ENCODE data around the gene NDC80.

The NDC80 gene

GRCh38 chr18:2559249-2559648 lies 12.1 kb upstream of the NDC80 start:
- FAIRE-seq = no peak

GRCh38 chr18:2564373-2564772 lies 7.0 kb upstream of the NDC80 start:
- no peak for FAIRE-seq

- no peak for FAIRE-seq
Observed at GRCh38 chr18:2568129-2568528, 3.2 kb upstream of the NDC80 start.

DNA sequence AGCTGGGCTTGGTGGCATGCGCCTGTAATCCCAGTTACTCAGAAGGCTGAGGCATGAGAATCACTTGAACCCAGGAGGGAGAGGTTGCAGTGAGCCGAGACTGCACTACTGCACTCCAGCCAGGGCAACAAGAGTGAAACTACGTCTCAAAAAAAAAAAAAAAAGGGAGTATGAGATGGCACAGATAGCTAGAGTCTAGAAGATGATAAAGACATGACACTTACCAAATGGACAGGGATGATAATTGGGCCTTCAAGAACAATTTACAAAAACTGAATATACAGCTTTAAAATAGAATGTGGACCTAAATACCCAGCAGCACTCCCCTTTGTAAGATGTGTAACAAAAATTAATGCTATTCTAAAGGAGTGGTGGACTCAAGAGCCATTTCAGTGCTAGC lies 2.8 kb upstream of the NDC80 start:
- no peak for FAIRE-seq

GRCh38 chr18:2569338-2570207 lies 1.8 kb upstream of the NDC80 start:
- no peak for FAIRE-seq

- no peak for FAIRE-seq
Observed at GRCh38 chr18:2570772-2571199, 571 bp upstream of the NDC80 start.

GRCh38 chr18:2572171-2572569 lies 813 bp downstream of the NDC80 start:
- no peak for FAIRE-seq

DNA sequence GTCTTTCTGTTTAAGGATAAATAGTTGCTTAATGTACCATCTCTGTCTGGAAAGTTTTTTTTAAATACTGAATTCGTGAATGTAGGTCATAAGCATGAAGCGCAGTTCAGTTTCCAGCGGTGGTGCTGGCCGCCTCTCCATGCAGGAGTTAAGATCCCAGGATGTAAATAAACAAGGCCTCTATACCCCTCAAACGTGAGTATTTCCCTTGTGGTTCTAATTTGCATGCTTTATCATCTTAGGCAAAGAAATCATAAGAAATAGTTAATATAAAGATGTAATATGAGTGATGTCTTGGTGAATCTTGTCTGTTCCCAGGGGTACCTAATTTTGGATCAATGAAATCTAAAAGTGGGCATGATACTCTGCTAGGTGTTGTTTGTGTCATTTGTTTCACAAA lies 1.5 kb downstream of the NDC80 start:
- FAIRE-seq = no peak

GRCh38 chr18:2573408-2573807 lies 2.1 kb downstream of the NDC80 start:
- no peak for FAIRE-seq

DNA sequence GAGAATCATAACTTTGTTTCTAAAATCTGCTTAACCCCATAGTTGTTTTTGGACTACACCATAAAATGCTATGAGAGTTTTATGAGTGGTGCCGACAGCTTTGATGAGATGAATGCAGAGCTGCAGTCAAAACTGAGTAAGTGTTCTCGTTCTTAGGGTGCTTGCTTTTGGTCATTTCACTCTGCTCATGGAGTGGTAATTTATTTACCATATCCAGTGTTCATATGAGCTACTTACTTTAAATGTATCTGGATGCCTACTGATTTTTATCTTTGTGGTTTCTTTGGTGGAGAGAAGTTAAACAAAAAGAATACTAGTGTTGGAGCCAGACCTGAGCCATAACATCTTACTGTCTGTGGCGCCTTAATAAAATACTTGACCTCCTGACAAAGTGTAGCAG lies 16.4 kb downstream of the NDC80 start:
- no peak for FAIRE-seq

DNA sequence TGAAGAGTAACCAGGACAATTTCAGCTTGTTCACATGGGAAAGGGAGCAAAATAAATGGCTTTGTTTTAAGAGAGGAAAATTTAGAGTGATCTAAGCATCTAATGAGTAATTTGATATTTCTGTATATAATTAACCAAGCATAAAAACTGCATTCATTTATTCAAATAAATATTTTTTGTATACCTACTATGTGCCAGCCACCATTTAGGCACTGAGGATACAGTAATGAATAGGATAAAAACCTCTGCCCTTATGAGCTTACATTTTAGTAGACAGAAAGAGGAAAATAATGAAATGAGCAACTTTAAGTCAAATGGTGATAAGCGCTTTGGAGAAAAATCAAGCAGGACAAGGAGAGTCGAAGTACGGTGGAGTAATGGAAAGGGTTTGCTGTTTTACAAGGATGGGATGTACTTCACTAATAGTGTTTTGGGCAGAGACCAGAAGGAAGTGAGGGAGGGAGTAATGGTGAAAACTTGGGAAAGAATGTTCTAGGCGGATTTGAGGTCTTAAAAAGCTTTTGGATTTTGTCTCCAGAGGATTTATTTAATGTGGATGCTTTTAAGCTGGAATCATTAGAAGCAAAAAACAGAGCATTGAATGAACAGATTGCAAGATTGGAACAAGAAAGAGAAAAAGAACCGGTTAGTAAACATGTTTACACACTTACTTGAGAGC lies 17.4 kb downstream of the NDC80 start:
- no peak for FAIRE-seq

GRCh38 chr18:2589345-2590068 lies 18.1 kb downstream of the NDC80 start:
- peak; percentile 59 for FAIRE-seq

DNA sequence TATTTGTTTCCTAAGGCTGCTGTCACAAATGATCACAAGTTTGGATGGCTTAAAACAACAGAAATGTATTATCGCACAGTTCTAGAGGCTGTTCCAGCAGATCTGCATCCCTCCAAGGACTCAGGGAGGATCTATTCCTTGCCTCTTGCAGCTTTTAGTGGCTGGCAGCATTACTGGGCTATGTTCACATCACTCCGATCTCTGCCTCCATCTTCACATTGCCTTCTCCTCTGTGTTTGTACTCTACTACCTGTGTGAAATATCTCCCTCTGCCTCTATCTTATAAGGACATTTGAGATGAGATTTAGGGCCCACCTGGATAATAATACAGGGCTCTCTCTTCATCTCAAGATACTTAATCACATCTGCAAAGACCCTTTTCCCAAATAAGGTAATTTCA lies 18.9 kb downstream of the NDC80 start:
- FAIRE-seq = no peak

- no peak for FAIRE-seq
Observed at GRCh38 chr18:2597639-2598038, 26.3 kb downstream of the NDC80 start.

DNA sequence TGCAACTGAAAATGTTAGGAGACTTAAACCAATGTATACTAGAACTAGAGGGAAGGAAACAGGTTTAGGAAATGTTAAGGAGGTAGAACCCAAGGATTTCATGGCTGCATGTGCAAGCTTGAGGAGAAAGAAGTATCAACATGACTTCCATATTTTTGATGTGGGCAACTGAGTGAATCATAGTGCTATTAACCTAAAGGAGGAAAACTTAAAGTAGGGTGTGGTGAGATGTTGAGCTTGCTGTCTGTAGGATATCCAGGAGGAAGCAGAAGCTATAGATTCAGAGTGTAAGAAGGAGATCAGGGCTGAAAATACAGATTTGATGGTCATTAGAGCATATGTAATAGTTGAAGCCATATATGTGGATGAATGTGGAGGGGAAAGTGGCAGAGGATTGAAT lies 31.5 kb downstream of the NDC80 start:
- FAIRE-seq = no peak

DNA sequence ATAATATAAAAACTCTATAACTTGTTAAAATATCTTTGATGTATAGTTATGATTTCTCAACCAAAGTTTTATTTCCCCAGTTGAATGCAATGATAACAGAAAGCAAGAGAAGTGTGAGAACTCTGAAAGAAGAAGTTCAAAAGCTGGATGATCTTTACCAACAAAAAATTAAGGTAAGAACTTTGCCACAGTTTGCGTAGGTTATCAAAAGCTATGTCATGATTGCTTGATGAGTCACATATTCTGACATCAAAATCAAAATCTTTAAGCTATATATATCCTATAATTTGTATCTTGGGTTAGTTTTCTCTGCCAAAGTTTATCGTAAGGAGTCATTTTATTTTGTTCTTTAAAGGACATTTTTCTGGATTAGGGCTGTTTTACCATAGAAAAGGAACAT lies 35.0 kb downstream of the NDC80 start:
- no peak for FAIRE-seq

GRCh38 chr18:2609604-2610003 lies 38.2 kb downstream of the NDC80 start:
- no peak for FAIRE-seq

DNA sequence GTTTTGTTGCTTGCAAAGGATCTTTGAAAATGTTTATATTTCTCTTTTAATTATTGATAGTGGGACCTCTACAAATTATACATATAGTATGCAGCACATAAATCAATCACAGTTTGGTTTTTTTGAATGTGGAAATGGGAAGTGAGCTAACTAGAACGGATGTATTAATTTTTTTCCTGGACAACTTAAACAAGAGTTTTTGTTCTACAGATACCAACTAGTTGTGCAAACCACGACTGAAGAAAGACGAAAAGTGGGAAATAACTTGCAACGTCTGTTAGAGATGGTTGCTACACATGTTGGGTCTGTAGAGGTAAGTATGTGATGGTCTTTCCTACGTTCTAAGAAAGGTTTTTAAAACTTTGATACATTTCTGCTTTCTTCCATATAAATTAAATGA lies 39.2 kb downstream of the NDC80 start:
- FAIRE-seq = no peak

DNA sequence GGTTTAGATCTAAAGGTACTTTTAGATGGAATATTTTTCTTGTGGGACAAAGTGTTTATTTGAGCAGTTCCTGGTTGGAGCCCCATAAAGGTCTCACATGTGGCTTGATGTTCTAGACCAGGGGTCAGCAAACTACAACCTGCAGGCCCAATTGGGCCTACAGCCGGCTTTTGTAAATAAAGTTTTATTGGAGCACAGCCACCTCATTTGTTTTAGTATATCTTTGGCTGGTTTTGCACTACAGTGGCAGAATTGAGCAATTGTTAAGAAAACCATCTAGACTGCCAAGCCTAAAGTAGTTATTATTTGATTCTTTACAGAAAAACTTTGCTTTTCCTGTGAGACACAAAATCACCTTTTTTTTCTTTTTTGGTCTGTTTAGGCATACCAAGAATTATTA lies 41.6 kb downstream of the NDC80 start:
- FAIRE-seq = no peak

DNA sequence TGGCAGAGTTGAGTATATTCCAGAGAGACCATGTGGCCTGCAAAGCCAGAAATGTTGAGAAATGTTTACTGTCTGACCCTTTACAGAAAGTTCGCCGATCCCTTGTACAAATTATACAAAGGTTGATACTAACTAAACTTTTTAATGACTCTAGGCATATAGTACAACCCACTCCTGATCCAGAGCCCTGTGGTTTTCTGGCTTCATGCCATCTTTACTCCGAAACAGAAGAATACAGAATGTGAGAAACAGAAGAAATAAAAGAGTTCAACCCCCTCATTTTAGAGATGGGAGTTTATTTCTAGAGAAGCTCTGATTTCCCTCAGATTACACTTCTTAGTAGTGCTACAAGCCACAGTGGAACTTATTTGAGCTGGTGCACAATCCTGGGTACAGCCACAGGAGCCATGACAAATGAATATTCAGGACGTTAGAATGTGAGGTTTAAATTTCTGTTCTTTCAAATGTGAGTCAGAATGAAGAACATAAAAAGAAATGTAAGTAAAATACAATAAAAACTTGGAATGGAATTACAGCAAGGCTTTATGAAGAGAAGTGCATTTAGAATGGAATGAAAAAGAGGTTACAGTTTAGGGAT lies 46.1 kb downstream of the NDC80 start:
- no peak for FAIRE-seq

GRCh38 chr18:2618009-2618408 lies 46.7 kb downstream of the NDC80 start:
- no peak for FAIRE-seq

DNA sequence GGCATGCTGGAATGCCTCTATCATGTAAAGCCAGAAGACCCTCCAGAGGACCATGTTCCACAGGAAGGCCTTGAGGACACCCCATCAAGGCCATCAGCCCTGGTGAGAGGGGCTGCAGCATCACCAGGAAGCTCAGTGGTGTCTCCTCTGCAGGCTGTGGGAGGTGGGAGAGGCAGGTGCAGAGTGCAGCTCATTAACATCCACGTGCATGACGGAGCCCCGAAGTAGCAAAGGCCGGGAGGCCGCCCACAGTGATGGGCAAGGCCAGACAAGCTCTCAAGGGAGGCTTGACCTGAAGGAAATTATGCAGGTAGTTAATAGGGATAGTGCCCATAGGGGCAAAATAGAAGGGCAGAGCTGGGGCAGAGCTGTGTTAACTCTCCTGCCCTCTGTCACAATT lies 53.9 kb downstream of the NDC80 start:
- no peak for FAIRE-seq

GRCh38 chr18:2627821-2628276 lies 56.5 kb downstream of the NDC80 start:
- FAIRE-seq = no peak

Measured in A204.1 (cell line).